Breast epithelium (tissue), 3 donors: ENCODE data around the gene RPGR.

Experiments
- CTCF ChIP-seq, 3 donors: fragments of 450-650 bp; IDR thresholded peaks; one replicate each; pipeline ENCODE4 v1.5.1; 2016 to 2017; ENCODE audit warnings: antibody characterized with exemption in 3 of 3, mild to moderate bottlenecking in 3 of 3, moderate library complexity in 3 of 3
- POLR2A ChIP-seq: fragments of 450-650 bp; IDR thresholded peaks from one replicate; pipeline ENCODE4 v1.6.1; 2016; ENCODE audit warnings: antibody characterized with exemption, mild to moderate bottlenecking, moderate library complexity

DNA sequence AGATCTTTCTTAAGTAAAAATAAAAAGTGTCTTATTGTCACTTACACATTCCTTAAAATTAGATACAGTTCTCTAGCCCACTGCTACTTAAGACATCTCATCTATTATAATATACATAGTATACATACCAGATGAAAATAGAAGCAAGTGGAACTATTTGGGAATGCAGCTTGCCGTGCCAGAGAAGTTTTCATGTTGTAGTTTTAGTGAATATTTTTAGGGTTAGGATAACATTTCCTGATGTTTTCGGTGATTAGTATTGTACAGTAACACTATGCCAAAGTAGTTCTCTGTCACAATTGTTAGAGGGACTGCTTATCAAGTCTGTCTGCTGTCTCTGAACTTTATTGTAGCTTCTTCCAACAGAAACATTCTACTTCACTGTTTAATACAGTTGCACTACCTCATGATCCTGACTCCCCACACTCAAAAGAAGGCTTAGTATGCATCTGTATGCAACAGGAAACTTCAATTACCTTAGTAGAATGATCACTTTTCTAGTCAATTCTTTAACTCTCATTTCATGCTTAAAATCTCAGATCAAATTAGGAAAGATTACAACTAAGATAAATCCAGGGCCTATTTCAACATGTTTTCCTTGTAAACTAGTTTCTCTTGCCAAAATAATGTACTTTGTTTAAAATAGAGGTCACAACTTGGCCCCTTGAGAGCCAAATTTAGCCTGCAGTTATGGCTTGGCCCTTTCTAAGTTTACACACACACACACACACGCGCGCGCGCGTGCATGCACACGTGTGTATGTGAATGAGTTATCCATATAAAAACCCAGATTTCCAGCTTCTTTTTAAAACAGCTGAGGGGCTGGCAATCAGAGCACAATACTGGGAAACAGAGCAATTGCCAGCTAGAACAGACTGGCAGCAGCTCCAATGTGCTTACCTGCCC lies 64.3 kb downstream of the RPGR start:
- no peak for TF ChIP-seq POLR2A
- no peak for TF ChIP-seq CTCF (IDR thresholded peaks at IDR 0.05)
